MM.1S (cell line): ENCODE results near the gene PCDHA1.
A peak's percentile ranks its signal among the peaks of the same experiment; 100 is the strongest.
"Not testable (repeated sequence)": the region's sequence is repeated elsewhere in the genome, so short reads cannot be mapped to it uniquely, and the experiment has no call there.

ENCODE experiments used
- DNase-seq: peaks from one replicate; pipeline ENCODE4 v3.0.0-alpha.2; 2015
- H2AFZ ChIP-seq: fragments of 300-600 bp; sonication (generic); 2 replicates; pipeline ENCODE4 v1.6.0; 2016; ENCODE audit warnings: antibody characterized with exemption, low read length
- H3F3A ChIP-seq: fragments of 300-600 bp; sonication (generic); 2 replicates; pipeline ENCODE4 v1.6.1; 2016; ENCODE audit warnings: mild to moderate bottlenecking, antibody characterized with exemption, low read length, moderate library complexity, mixed read lengths; ENCODE audit not compliant: insufficient read depth
- H3K27ac ChIP-seq: fragments of 300-600 bp; sonication (generic); 2 replicates; pipeline ENCODE4 v1.5.1; 2016; ENCODE audit warnings: mild to moderate bottlenecking, low read length
- H3K27me3 ChIP-seq: fragments of 300-600 bp; sonication (generic); replicated peaks from 2 replicates; pipeline ENCODE4 v1.6.0; 2016; ENCODE audit warnings: low read length; ENCODE audit not compliant: insufficient read depth
- H3K36me3 ChIP-seq: fragments of 300-600 bp; sonication (generic); replicated peaks from 2 replicates; pipeline ENCODE4 v1.6.1; 2016; ENCODE audit warnings: mild to moderate bottlenecking, low read length, mixed read lengths; ENCODE audit not compliant: insufficient read depth
- H3K4me1 ChIP-seq: fragments of 300-600 bp; sonication (generic); 2 replicates; pipeline ENCODE4 v1.6.1; 2016; ENCODE audit warnings: low read length, mixed read lengths
- H3K4me2 ChIP-seq: fragments of 300-600 bp; sonication (generic); 2 replicates; pipeline ENCODE4 v1.6.0; 2016; ENCODE audit warnings: low read depth, low read length
- H3K4me3 ChIP-seq: fragments of 300-600 bp; sonication (generic); 2 replicates; pipeline ENCODE4 v1.5.1; 2016; ENCODE audit warnings: low read length, mixed read lengths
- H3K79me2 ChIP-seq: fragments of 300-600 bp; sonication (generic); 2 replicates; pipeline ENCODE4 v1.6.1; 2016; ENCODE audit warnings: mixed run types, low read length, mixed read lengths
- H3K9ac ChIP-seq: fragments of 300-600 bp; sonication (generic); 2 replicates; pipeline ENCODE4 v1.6.1; 2016; ENCODE audit warnings: low read length, mixed read lengths
- H3K9me2 ChIP-seq: fragments of 300-600 bp; sonication (generic); replicated peaks from 2 replicates; pipeline ENCODE4 v1.6.1; 2016; ENCODE audit warnings: mild to moderate bottlenecking, low read length, mixed read lengths; ENCODE audit not compliant: insufficient read depth
- H3K9me3 ChIP-seq: fragments of 300-600 bp; sonication (generic); replicated peaks from 2 replicates; pipeline ENCODE4 v1.6.1; 2016; ENCODE audit warnings: mild to moderate bottlenecking, low read length, mixed read lengths; ENCODE audit not compliant: insufficient read depth
- H4K20me1 ChIP-seq: fragments of 300-600 bp; sonication (generic); 2 replicates; pipeline ENCODE4 v1.6.1; 2016; ENCODE audit warnings: mild to moderate bottlenecking, low read length, moderate library complexity, mixed read lengths; ENCODE audit not compliant: insufficient read depth
- CTCF ChIP-seq: fragments of 300-600 bp; sonication (generic); IDR thresholded peaks from 2 replicates; pipeline ENCODE4 v1.5.1; 2016; ENCODE audit warnings: antibody characterized with exemption, low read length, mixed read lengths
- EZH2 ChIP-seq: fragments of 300-600 bp; sonication (generic); optimal IDR thresholded peaks from 2 replicates; pipeline ENCODE3; 2017; ENCODE audit warnings: low read depth, mild to moderate bottlenecking, antibody characterized with exemption, low read length, mixed read lengths
- EZH2phosphoT487 ChIP-seq: fragments of 300-600 bp; sonication (generic); IDR thresholded peaks from 2 replicates; pipeline ENCODE4 v1.6.1; 2018; ENCODE audit warnings: antibody characterized with exemption, low read length

The PCDHA1 gene

GRCh38 chr5:140791089-140791488 lies 5.1 kb downstream of the PCDHA1 start:
- Histone ChIP-seq H3K4me1 (no peaks in the 10 kb centered on the region), H3K9me3 (no peaks in the 10 kb centered on the region)
- TF ChIP-seq EZH2phosphoT487: no peak
- TF ChIP-seq CTCF: no peak
- no peak for TF ChIP-seq EZH2

GRCh38 chr5:140794595-140795258 lies 8.8 kb downstream of the PCDHA1 start, which contains the start of gene PCDHA2:
Gene PCDHA2, plus strand, starts transcription at chr5:140794852.
- H3K9ac ChIP-seq: no peak within 1 kb of the TSS
- DNase-seq: peak; percentile 54
- H3K27me3 ChIP-seq: no peaks in the 10 kb centered on the region
- H3K4me3 ChIP-seq: peak within 1 kb of the TSS; percentile 58
- peak within 1 kb of the TSS; percentile 50 for H3K4me2 ChIP-seq
- H3F3A ChIP-seq: no peaks in the 10 kb centered on the region
- H3K9me2 ChIP-seq: no peaks in the 10 kb centered on the region
- no peak within 1 kb of the TSS for H3K27ac ChIP-seq
- no peaks in the 10 kb centered on the region for H3K9me3 ChIP-seq
- peak within 1 kb of the TSS; percentile 67 for H2AFZ ChIP-seq
- no peaks in the 10 kb centered on the region for H3K79me2 ChIP-seq
- peak; percentile 53 for TF ChIP-seq CTCF
- TF ChIP-seq EZH2: no peak
- H3K36me3 ChIP-seq: no peaks in the 10 kb centered on the region
- no peaks in the 10 kb centered on the region for H4K20me1 ChIP-seq
- no peaks in the 10 kb centered on the region for H3K4me1 ChIP-seq

More at GRCh38 chr5:140791089-140791488, 5.1 kb downstream of the PCDHA1 start:
- no peak for DNase-seq
- Histone ChIP-seq H3K27me3 (no peaks in the 10 kb centered on the region), H3K27ac (no peak overlapping the region), H3F3A (no peaks in the 10 kb centered on the region), H2AFZ (no peak overlapping the region), H3K9ac (no peak overlapping the region), H4K20me1 (no peaks in the 10 kb centered on the region), H3K9me2 (no peaks in the 10 kb centered on the region), H3K4me3 (no peak overlapping the region), H3K36me3 (no peaks in the 10 kb centered on the region), H3K79me2 (no peaks in the 10 kb centered on the region), H3K4me2 (no peak overlapping the region)

GRCh38 chr5:140795259-140795641 lies 9.3 kb downstream of the PCDHA1 start:
- Histone ChIP-seq H3K4me3 (peak overlapping the region; percentile 58), H2AFZ (peak overlapping the region; percentile 67), H3K9ac (no peak overlapping the region), H3K4me2 (peak overlapping the region; percentile 50), H3K9me3 (no peaks in the 10 kb centered on the region), H3K4me1 (no peaks in the 10 kb centered on the region), H3F3A (no peaks in the 10 kb centered on the region), H3K79me2 (no peaks in the 10 kb centered on the region), H3K27me3 (no peaks in the 10 kb centered on the region), H3K36me3 (no peaks in the 10 kb centered on the region), H3K27ac (no peak overlapping the region), H3K9me2 (no peaks in the 10 kb centered on the region), H4K20me1 (no peaks in the 10 kb centered on the region)
- peak; percentile 25 for DNase-seq
- TF ChIP-seq EZH2phosphoT487 (no peak), CTCF (peak; percentile 39)

- not testable (repeated sequence) for H2AFZ ChIP-seq, H3K79me2 ChIP-seq, DNase-seq, H3K27ac ChIP-seq, H3K4me3 ChIP-seq, H3K9me2 ChIP-seq, H3K4me2 ChIP-seq, H3K9ac ChIP-seq, H3K27me3 ChIP-seq, H4K20me1 ChIP-seq, H3K9me3 ChIP-seq, H3K36me3 ChIP-seq, H3K4me1 ChIP-seq, H3F3A ChIP-seq
These were observed 10.3 kb downstream of the PCDHA1 start for GRCh38 chr5:140796072-140796717.
